Activated CD4-positive, alpha-beta T cell treated with anti-CD3 and anti-CD28 coated beads for 1 hour (primary cell): Measurements from ENCODE around the gene GPRC5C.
"Not testable (repeated sequence)": the region's sequence is repeated elsewhere in the genome, so short reads cannot be mapped to it uniquely, and the experiment has no call there.

ENCODE experiments used
- DNase-seq: peaks from one replicate; pipeline ENCODE4 v3.0.0-alpha.2; 2020

Gene GPRC5C

GRCh38 chr17:74477411-74477810, 45.5 kb downstream of the GPRC5C start:
- DNase-seq: no peak

GRCh38 chr17:74478420-74479100, 46.7 kb downstream of the GPRC5C start:
- DNase-seq: no peak

GRCh38 chr17:74480290-74480689, 48.4 kb downstream of the GPRC5C start:
- no peak for DNase-seq

GRCh38 chr17:74481621-74482020, 49.7 kb downstream of the GPRC5C start:
- DNase-seq: no peak

- DNase-seq: no peak
Observed at GRCh38 chr17:74484066-74484465, 52.2 kb downstream of the GPRC5C start.

GRCh38 chr17:74485022-74485743, 53.3 kb downstream of the GPRC5C start:
- no peak for DNase-seq

- DNase-seq: no peak
Observed at GRCh38 chr17:74485841-74486240, 54.0 kb downstream of the GPRC5C start.

- DNase-seq: not testable (repeated sequence)
Observed at GRCh38 chr17:74488276-74488675, 56.4 kb downstream of the GPRC5C start.

- no peak for DNase-seq
Observed at GRCh38 chr17:74490716-74491115, 58.8 kb downstream of the GPRC5C start.

- no peak for DNase-seq
Observed at GRCh38 chr17:74491626-74492025, 59.7 kb downstream of the GPRC5C start.

- peak; percentile 51 for DNase-seq
Observed at GRCh38 chr17:74493331-74493833, 61.5 kb downstream of the GPRC5C start.
